A172 (cell line): ENCODE measurements around the gene CISD3. TPM values are rescaled to one million over a fixed set of nuclear protein-coding genes. Genes with fewer than 3 reads are reported as not detected.

Source experiments
- DNase-seq: peaks from one replicate; pipeline ENCODE4 v3.0.0-alpha.2; 2015; ENCODE audit warnings: low spot score
- total RNA-seq: library from RNA; depleted of rRNA; stranded (reverse); fragments of >200 nt; shearing (Covaris generic); gene quantifications from 2 replicates; pipeline ENCODE4 v1.2.3, GENCODE V29; 2014; rRNA removed

Gene CISD3
- total RNA-seq, 1 experiment from 2014 or later: 12.4 TPM

DNA sequence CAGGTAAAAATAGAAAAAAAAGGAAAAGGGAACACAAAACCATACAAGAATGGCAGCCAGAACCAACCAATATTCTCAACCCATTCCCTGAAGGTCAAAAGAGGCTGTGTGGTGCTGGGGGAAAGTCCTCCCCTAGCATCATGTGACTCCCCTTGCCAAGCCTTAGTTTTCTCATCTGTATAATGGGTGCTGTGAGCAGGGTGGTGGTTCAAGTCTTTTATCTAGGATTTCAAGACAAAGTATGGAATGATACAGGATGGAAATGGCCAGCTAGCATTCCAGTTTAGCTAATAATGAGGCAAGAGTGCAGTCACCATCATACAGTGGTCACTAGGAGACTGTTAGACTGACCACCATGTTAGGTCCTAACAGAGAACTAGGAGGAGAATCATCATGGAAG is 43.1 kb downstream of the CISD3 start:
- no peak for DNase-seq

DNA sequence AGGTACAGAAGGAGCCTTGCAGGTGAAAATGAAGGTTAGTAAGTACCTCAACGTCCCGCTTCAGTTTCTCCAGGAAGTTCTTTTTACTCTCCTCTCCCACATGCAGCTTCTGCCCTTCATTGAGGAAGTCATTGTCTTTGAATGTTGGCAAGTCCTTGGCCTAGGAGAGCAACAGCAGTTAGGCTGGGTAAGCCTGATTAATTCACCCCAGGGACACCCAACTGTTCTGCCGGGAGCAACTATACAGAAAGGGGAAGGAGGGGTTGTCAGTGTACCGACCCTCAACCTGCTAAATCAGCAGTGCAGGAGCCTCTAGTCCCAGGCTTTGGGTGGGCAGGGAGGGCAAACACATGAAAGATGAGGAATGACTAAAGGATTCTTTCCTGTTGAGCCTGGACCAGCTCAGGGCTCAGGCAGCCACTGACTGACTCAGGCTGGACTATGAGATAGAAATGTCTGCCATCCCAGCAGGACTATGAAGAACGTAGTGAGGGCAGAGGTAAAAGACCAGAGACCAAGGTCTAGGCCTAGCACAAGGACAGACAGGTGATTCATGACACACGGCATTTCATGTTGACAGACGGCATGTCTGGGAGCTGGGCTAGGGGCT is 47.6 kb downstream of the CISD3 start:
- DNase-seq: no peak

GRCh38 chr17:38779965-38780752 is 50.0 kb downstream of the CISD3 start:
- no peak for DNase-seq

DNA sequence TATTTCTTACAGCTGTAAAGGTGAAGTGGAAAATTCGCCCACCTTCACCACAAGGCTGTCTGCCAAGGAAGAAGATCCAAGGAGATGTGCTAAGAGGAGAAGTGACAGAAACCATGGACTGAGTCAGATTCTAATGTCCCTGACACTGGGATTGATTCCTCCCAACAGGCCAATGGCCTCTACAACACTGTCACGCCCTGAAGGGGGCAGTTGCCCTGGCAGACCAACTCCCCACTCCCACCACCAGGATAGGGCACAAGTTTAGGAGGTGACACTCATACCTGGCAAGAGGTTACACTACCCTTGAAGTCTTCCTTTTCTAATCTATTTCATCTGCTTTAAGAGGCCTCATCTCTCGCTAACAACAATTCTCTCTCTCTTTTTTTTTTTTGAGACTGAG is 53.1 kb downstream of the CISD3 start:
- DNase-seq: no peak

Other genes starting within 250 kb of the CISD3 start
- gene SRCIN1, start 124.4 kb upstream of the CISD3 start, total RNA-seq: 0.19 and 0.26 TPM in 2 replicates
- gene EPOP, start 55.4 kb upstream of the CISD3 start, total RNA-seq: 3.0 and 3.7 TPM in 2 replicates
- 17.4 and 21.4 TPM in 2 replicates for gene MLLT6, start 25.1 kb upstream of the CISD3 start, total RNA-seq
- gene PCGF2, start 18.0 kb downstream of the CISD3 start, total RNA-seq: 8.2 and 9.9 TPM in 2 replicates
- gene PSMB3, start 22.4 kb downstream of the CISD3 start, total RNA-seq: 484 and 521 TPM in 2 replicates
- gene PIP4K2B, start 69.2 kb downstream of the CISD3 start, total RNA-seq: 55.6 and 66.9 TPM in 2 replicates
- 15.8 and 16.1 TPM in 2 replicates for gene CWC25, start 95.0 kb downstream of the CISD3 start, total RNA-seq
- gene RPL23, start 123.4 kb downstream of the CISD3 start, total RNA-seq: 1,400 and 1,966 TPM in 2 replicates
- 248 and 270 TPM in 2 replicates for gene LASP1, start 139.7 kb downstream of the CISD3 start, total RNA-seq
- gene FBXO47, start 237.1 kb downstream of the CISD3 start, total RNA-seq: not detected in 2 replicates